Thymus (tissue), 11 donors: Measurements from ENCODE around the gene STK17B. TPM values are rescaled to one million over a fixed set of nuclear protein-coding genes. Genes with fewer than 3 reads are reported as not detected.

Experiments
- DNase-seq, 9 donors: peaks; one replicate each; pipeline ENCODE4 v3.0.0-alpha.2; 2013; ENCODE audit warnings: low spot score in 9 of 9, low read depth in 6 of 9, missing footprints in 1 of 9
- H3K27ac ChIP-seq, 2 donors: one replicate each; pipeline ENCODE4 v1.5.1; 2013; ENCODE audit warnings: control low read depth in 1 of 2, low read depth in 1 of 2, low read length in 1 of 2, mild to moderate bottlenecking in 1 of 2, moderate library complexity in 1 of 2
- H3K27me3 ChIP-seq, 2 donors: one replicate each; pipeline ENCODE4 v1.5.1; 2013; ENCODE audit warnings: low read length in 1 of 2; ENCODE audit not compliant: control insufficient read depth in 2 of 2, insufficient read depth in 1 of 2
- H3K36me3 ChIP-seq, 2 donors: one replicate each; pipeline ENCODE4 v1.5.1; 2013; ENCODE audit warnings: low read length in 1 of 2, mild to moderate bottlenecking in 1 of 2, moderate library complexity in 1 of 2; ENCODE audit not compliant: control insufficient read depth in 2 of 2, insufficient read depth in 2 of 2
- H3K4me1 ChIP-seq, 2 donors: one replicate each; pipeline ENCODE4 v1.5.1; 2013; ENCODE audit warnings: low read length in 2 of 2; ENCODE audit not compliant: control insufficient read depth in 2 of 2, insufficient read depth in 2 of 2
- H3K4me3 ChIP-seq, 2 donors: one replicate each; pipeline ENCODE4 v1.5.1; 2013; ENCODE audit warnings: low read length in 2 of 2, control low read depth in 1 of 2, mild to moderate bottlenecking in 1 of 2
- H3K9me3 ChIP-seq, 2 donors: one replicate each; pipeline ENCODE4 v1.5.1; 2013; ENCODE audit warnings: low read length in 1 of 2, mild to moderate bottlenecking in 1 of 2; ENCODE audit not compliant: control insufficient read depth in 2 of 2, insufficient read depth in 1 of 2
- WGBS: extraction: QIAGEN DNeasy Blood & Tissue Kit; methylation state at CpG from one replicate; pipeline ENCODE4 v1.1.7; 2013; 5-methylcytosine and 5-hydroxymethylcytosine counted together
- polyA plus RNA-seq: library from polyadenylated mRNA; stranded (reverse); fragments of 200-250 nt; gene quantifications from one replicate; pipeline ENCODE4 v1.2.3, GENCODE V29; 2013
- total RNA-seq: library from RNA; stranded (reverse); fragments of 120-200 nt; gene quantifications from one replicate; pipeline ENCODE4 v1.2.4, GENCODE V29; 2013
- donor health status: healthy.

The STK17B gene
- total and polyA plus RNA-seq, 2 donors, result 59.5 to 130 TPM

GRCh38 chr2:196168181-196168580, 3.2 kb downstream of the STK17B start:
- Histone ChIP-seq H3K27ac (peak overlapping the region; percentile 46 to 85), H3K9me3 (no peaks in the 10 kb centered on the region), H3K27me3 (no peaks in the 10 kb centered on the region), H3K4me3 (peak overlapping the region; percentile 50 to 89), H3K36me3 (peaks cover 0 to 12% of the 10 kb centered on the region in 2 donors), H3K4me1 (peaks cover 14 to 31% of the 10 kb centered on the region in 2 donors)
- DNase-seq, result no peak
- 17% methylated on average over 4 of the region's 4 CpGs for WGBS

GRCh38 chr2:196167666-196168065, 3.7 kb downstream of the STK17B start:
- 18% methylated on average over 2 of the region's 2 CpGs for WGBS
- peak overlapping the region; percentile 50 to 89 for H3K4me3 ChIP-seq
- peak overlapping the region; percentile 62 to 85 for H3K27ac ChIP-seq
- DNase-seq, result no peak
- no peaks in the 10 kb centered on the region for H3K9me3 ChIP-seq
- peaks cover 11 to 28% of the 10 kb centered on the region in 2 donors for H3K4me1 ChIP-seq
- no peaks in the 10 kb centered on the region for H3K27me3 ChIP-seq
- peaks cover 2 to 17% of the 10 kb centered on the region in 2 donors for H3K36me3 ChIP-seq

- peaks cover 7 to 26% of the 10 kb centered on the region in 2 donors for H3K4me1 ChIP-seq
- no peaks in the 10 kb centered on the region for H3K9me3 ChIP-seq
- H3K27ac ChIP-seq, result peak overlapping the region; percentile 82 to 85
- DNase-seq, result peak in 3 of 9 donors; percentile 47 to 79 (median 53)
- H3K4me3 ChIP-seq, result peak overlapping the region; percentile 50 to 89
- peaks cover 5 to 25% of the 10 kb centered on the region in 2 donors for H3K36me3 ChIP-seq
- no peaks in the 10 kb centered on the region for H3K27me3 ChIP-seq
- 4% methylated on average over 1 of the region's 1 CpG for WGBS
These were observed 4.5 kb downstream of the STK17B start for GRCh38 chr2:196166876-196167275.

GRCh38 chr2:196165016-196165415, 6.4 kb downstream of the STK17B start:
- Histone ChIP-seq H3K4me3 (peak overlapping the region; percentile 1 to 25), H3K36me3 (peaks cover 5 to 31% of the 10 kb centered on the region in 2 donors), H3K27me3 (no peaks in the 10 kb centered on the region), H3K27ac (peak overlapping the region in 1 of 2 donors; percentile 22), H3K9me3 (no peaks in the 10 kb centered on the region), H3K4me1 (peaks cover 7 to 27% of the 10 kb centered on the region in 2 donors)
- 62% methylated on average over 4 of the region's 4 CpGs for WGBS
- DNase-seq, result no peak

GRCh38 chr2:196163285-196163684, 8.1 kb downstream of the STK17B start:
- Histone ChIP-seq H3K4me3 (no peak overlapping the region), H3K9me3 (no peaks in the 10 kb centered on the region), H3K27ac (peak overlapping the region in 1 of 2 donors; percentile 61), H3K27me3 (no peaks in the 10 kb centered on the region), H3K4me1 (peaks cover 11 to 37% of the 10 kb centered on the region in 2 donors), H3K36me3 (peaks cover 5 to 36% of the 10 kb centered on the region in 2 donors)
- WGBS, result 18% methylated on average over 4 of the region's 4 CpGs
- no peak for DNase-seq

- H3K36me3 ChIP-seq, result peaks cover 5 to 40% of the 10 kb centered on the region in 2 donors
- H3K27me3 ChIP-seq, result no peaks in the 10 kb centered on the region
- H3K27ac ChIP-seq, result peak overlapping the region; percentile 27 to 77
- DNase-seq, result no peak
- H3K4me1 ChIP-seq, result peaks cover 11 to 37% of the 10 kb centered on the region in 2 donors
- WGBS, result 86% methylated on average over 6 of the region's 6 CpGs
- H3K4me3 ChIP-seq, result no peak overlapping the region
- H3K9me3 ChIP-seq, result no peaks in the 10 kb centered on the region
These were observed 8.7 kb downstream of the STK17B start for GRCh38 chr2:196162586-196163175.

- H3K4me1 ChIP-seq, result peaks cover 9 to 30% of the 10 kb centered on the region in 2 donors
- H3K36me3 ChIP-seq, result peaks cover 5 to 44% of the 10 kb centered on the region in 2 donors
These were observed 10.4 kb downstream of the STK17B start for GRCh38 chr2:196160946-196161345.

GRCh38 chr2:196160101-196160500, 11.3 kb downstream of the STK17B start:
- peaks cover 7 to 26% of the 10 kb centered on the region in 2 donors for H3K4me1 ChIP-seq
- H3K4me3 ChIP-seq, result peak overlapping the region in 1 of 2 donors; percentile 14
- H3K27me3 ChIP-seq, result no peaks in the 10 kb centered on the region
- WGBS, result 2% methylated on average over 3 of the region's 3 CpGs
- H3K9me3 ChIP-seq, result no peaks in the 10 kb centered on the region
- peak overlapping the region in 1 of 2 donors; percentile 62 for H3K27ac ChIP-seq
- DNase-seq, result peak in 8 of 9 donors; percentile 56 to 93 (median 83)
- H3K36me3 ChIP-seq, result peaks cover 7 to 43% of the 10 kb centered on the region in 2 donors

More at GRCh38 chr2:196160946-196161345, 10.4 kb downstream of the STK17B start:
- H3K9me3 ChIP-seq, result no peaks in the 10 kb centered on the region
- no peak for DNase-seq
- 77% methylated on average over 4 of the region's 4 CpGs for WGBS
- H3K27ac ChIP-seq, result no peak overlapping the region
- no peak overlapping the region for H3K4me3 ChIP-seq
- no peaks in the 10 kb centered on the region for H3K27me3 ChIP-seq

GRCh38 chr2:196159221-196159892, 12.0 kb downstream of the STK17B start:
- no peaks in the 10 kb centered on the region for H3K27me3 ChIP-seq
- peak overlapping the region; percentile 61 to 73 for H3K27ac ChIP-seq
- no peak for DNase-seq
- WGBS, result 62% methylated on average over 5 of the region's 5 CpGs
- no peaks in the 10 kb centered on the region for H3K9me3 ChIP-seq
- H3K4me1 ChIP-seq, result peaks cover 7 to 23% of the 10 kb centered on the region in 2 donors
- no peak overlapping the region for H3K4me3 ChIP-seq
- peaks cover 7 to 48% of the 10 kb centered on the region in 2 donors for H3K36me3 ChIP-seq
